IMR-90 (cell line): ENCODE results near the gene MARCHF9. TPM values are rescaled to one million over a fixed set of nuclear protein-coding genes. Genes with fewer than 3 reads are reported as not detected.

Experiments used
- ATAC-seq: fragments of 200-7000 bp; cut with Tn5 transposase; 2 replicates; pipeline ENCODE4 v1.9.1; 2020; ENCODE audit warnings: low read depth, mild to moderate bottlenecking, moderate library complexity
- BruUV-seq: library from RNA; stranded (reverse); fragments of 400-500 nt; replicated peaks from 2 replicates; lab custom pipeline; 2021; lab: Mats Ljungman, UMichigan
- CTCF ChIA-PET: fragments of 300-600 bp; formaldehyde crosslinking; extraction: SDS; loops from one replicate; lab custom pipeline; 2021; ENCODE audit warnings: antibody characterized with exemption; lab: Yijun Ruan, JAX
- POLR2A ChIA-PET: fragments of 300-600 bp; sonication (Branson Sonifier 250); formaldehyde crosslinking; loops from one replicate; lab custom pipeline; 2022; ENCODE audit warnings: antibody characterized with exemption; ENCODE audit not compliant: unreplicated experiment; lab: Charles Lee
- DNase-seq: peaks from one replicate; pipeline ENCODE4 v3.0.0; 2013
- H2AFZ ChIP-seq: replicated peaks from 2 replicates; pipeline ENCODE3; 2013; ENCODE audit warnings: low read length, mild to moderate bottlenecking; ENCODE audit not compliant: poor library complexity
- H2AK5ac ChIP-seq: 2 replicates; pipeline ENCODE4 v1.6.1; 2013; ENCODE audit warnings: low read depth, low read length, inconsistent platforms
- H2AK9ac ChIP-seq: replicated peaks from 2 replicates; pipeline ENCODE3; 2013; ENCODE audit warnings: mild to moderate bottlenecking, low read depth, low read length, moderate library complexity; ENCODE audit not compliant: poor library complexity
- H2BK120ac ChIP-seq: 2 replicates; pipeline ENCODE4 v1.6.1; 2013; ENCODE audit warnings: low read depth, low read length, inconsistent platforms
- H2BK15ac ChIP-seq: 3 replicates; pipeline ENCODE4 v1.6.1; 2013; ENCODE audit warnings: low read depth, low read length, inconsistent platforms
- H2BK20ac ChIP-seq: 2 replicates; pipeline ENCODE4 v1.6.1; 2013; ENCODE audit warnings: low read depth, mild to moderate bottlenecking, inconsistent platforms, low read length, moderate library complexity
- H2BK5ac ChIP-seq: 2 replicates; pipeline ENCODE4 v1.6.1; 2013; ENCODE audit warnings: mild to moderate bottlenecking, low read depth, low read length, inconsistent platforms; ENCODE audit not compliant: poor library complexity, severe bottlenecking
- H3K14ac ChIP-seq: replicated peaks from 2 replicates; pipeline ENCODE4 v1.6.1; 2013; ENCODE audit warnings: low read depth, low read length, inconsistent platforms
- H3K18ac ChIP-seq: 2 replicates; pipeline ENCODE4 v1.6.1; 2013; ENCODE audit warnings: low read depth, low read length, control low read depth
- H3K23ac ChIP-seq: 2 replicates; pipeline ENCODE4 v1.6.1; 2013; ENCODE audit warnings: low read depth, low read length, inconsistent platforms
- H3K27ac ChIP-seq: 2 replicates; pipeline ENCODE4 v1.5.1; 2013; ENCODE audit warnings: mild to moderate bottlenecking, control low read depth, low read length; ENCODE audit not compliant: insufficient read depth
- H3K27me3 ChIP-seq: 2 replicates; pipeline ENCODE4 v1.6.1; 2013; ENCODE audit warnings: low read length; ENCODE audit not compliant: control insufficient read depth, insufficient read depth
- H3K36me3 ChIP-seq: 2 replicates; pipeline ENCODE4 v1.6.1; 2013; ENCODE audit warnings: low read length, mixed read lengths; ENCODE audit not compliant: control insufficient read depth, insufficient read depth
- H3K4ac ChIP-seq: 2 replicates; pipeline ENCODE4 v1.6.1; 2013; ENCODE audit warnings: low read depth, low read length, inconsistent platforms
- H3K4me1 ChIP-seq: 2 replicates; pipeline ENCODE4 v1.6.1; 2013; ENCODE audit warnings: low read length, mixed read lengths; ENCODE audit not compliant: control insufficient read depth, insufficient read depth
- H3K4me2 ChIP-seq: 2 replicates; pipeline ENCODE4 v1.6.1; 2013; ENCODE audit warnings: low read depth, mild to moderate bottlenecking, control low read depth, low read length, moderate library complexity
- H3K4me3 ChIP-seq: 2 replicates; pipeline ENCODE4 v1.5.1; 2013; ENCODE audit warnings: low read depth, mild to moderate bottlenecking, control low read depth, low read length, moderate library complexity; ENCODE audit not compliant: insufficient read depth
- H3K56ac ChIP-seq: 2 replicates; pipeline ENCODE4 v1.6.1; 2013; ENCODE audit warnings: low read length, inconsistent platforms; ENCODE audit not compliant: insufficient read depth; ENCODE audit errors: extremely low read depth
- H3K79me1 ChIP-seq, 2 experiments: 2 replicates each; pipeline ENCODE4 v1.6.1; 2013; ENCODE audit warnings: low read length in 2 of 2, inconsistent platforms in 1 of 2, low read depth in 1 of 2
- H3K9ac ChIP-seq: 2 replicates; pipeline ENCODE4 v1.6.1; 2013; ENCODE audit warnings: low read depth, low read length, control low read depth
- H3K9me1 ChIP-seq: 2 replicates; pipeline ENCODE4 v1.6.1; 2013; ENCODE audit warnings: low read length, inconsistent platforms; ENCODE audit not compliant: insufficient read depth
- H3K9me3 ChIP-seq: 2 replicates; pipeline ENCODE4 v1.6.1; 2013; ENCODE audit warnings: low read length; ENCODE audit not compliant: control insufficient read depth, insufficient read depth
- H4K20me1 ChIP-seq: 2 replicates; pipeline ENCODE4 v1.6.1; 2013; ENCODE audit warnings: low read length, inconsistent platforms; ENCODE audit not compliant: insufficient read depth
- H4K5ac ChIP-seq: 2 replicates; pipeline ENCODE4 v1.6.1; 2013; ENCODE audit warnings: mild to moderate bottlenecking, low read depth, low read length, control low read depth
- H4K8ac ChIP-seq, 2 experiments: 2 replicates each; pipeline ENCODE4 v1.6.1; 2013; ENCODE audit warnings: low read depth in 2 of 2, low read length in 2 of 2, control low read depth in 1 of 2, inconsistent platforms in 1 of 2
- H4K91ac ChIP-seq: 2 replicates; pipeline ENCODE4 v1.6.1; 2013; ENCODE audit warnings: low read depth, low read length, inconsistent platforms; ENCODE audit not compliant: insufficient read depth
- BHLHE40 ChIP-seq: fragments of 150-350 bp; IDR thresholded peaks from 2 replicates; pipeline ENCODE4 v1.6.1; 2016; ENCODE audit warnings: mild to moderate bottlenecking, low read depth, low read length
- CEBPB ChIP-seq: IDR thresholded peaks from 2 replicates; pipeline ENCODE4 v1.6.1; 2012; ENCODE audit warnings: low read depth, low read length, improper control_type of control experiment
- CHD1 ChIP-seq: IDR thresholded peaks from 2 replicates; pipeline ENCODE4 v1.6.1; 2012; ENCODE audit warnings: low read depth, low read length, improper control_type of control experiment
- MAFK ChIP-seq: IDR thresholded peaks from 2 replicates; pipeline ENCODE4 v1.6.1; 2012; ENCODE audit warnings: low read depth, low read length, improper control_type of control experiment
- MXI1 ChIP-seq: IDR thresholded peaks from 2 replicates; pipeline ENCODE4 v1.6.1; 2012; ENCODE audit warnings: low read depth, mild to moderate bottlenecking, low read length, moderate library complexity, borderline replicate concordance
- NFE2L2 ChIP-seq: fragments of 150-350 bp; IDR thresholded peaks from 2 replicates; pipeline ENCODE4 v1.6.1; 2016; ENCODE audit warnings: low read depth, mild to moderate bottlenecking, low read length
- RAD21 ChIP-seq: IDR thresholded peaks from 2 replicates; pipeline ENCODE4 v1.6.1; 2012; ENCODE audit warnings: low read length, improper control_type of control experiment
- RCOR1 ChIP-seq: IDR thresholded peaks from 2 replicates; pipeline ENCODE4 v1.6.1; 2012; ENCODE audit warnings: mild to moderate bottlenecking, low read length, improper control_type of control experiment; ENCODE audit not compliant: insufficient replicate concordance
- USF2 ChIP-seq: fragments of 150-350 bp; IDR thresholded peaks from 2 replicates; pipeline ENCODE4 v1.6.1; 2017; ENCODE audit warnings: mild to moderate bottlenecking, antibody characterized with exemption, low read length, low read depth
- WGBS, 2 experiments: methylation state at CpG; one replicate each; pipeline versions ENCODE4 v1.1.5 to v1.1.7; 2013; ENCODE audit warnings: missing lambda C conversion rate in 2 of 2; ENCODE audit not compliant: insufficient read length in 1 of 2; ENCODE audit errors: extremely low coverage in 2 of 2; 5-methylcytosine and 5-hydroxymethylcytosine counted together
- dilution Hi-C: fragments of 300-500 bp; cut with HindIII; formaldehyde crosslinking; loops from one replicate; pipeline ENCODE4 v1.14.3; 2018; ENCODE audit warnings: low sequenced_read_pairs; ENCODE audit not compliant: unreplicated experiment
- in situ Hi-C: fragments of 300-500 bp; cut with MboI; formaldehyde crosslinking; loops from 3 replicates; pipeline ENCODE4 v1.14.3; 2019; ENCODE audit warnings: low sequenced_read_pairs, inconsistent platforms, mixed read lengths
- intact Hi-C: fragments of 100-400 bp; cut with micrococcal nuclease; formaldehyde crosslinking; loops from 2 replicates; pipeline ENCODE4 v1.10.0; 2022
- polyA plus RNA-seq, 3 experiments: library from polyadenylated mRNA; depleted of rRNA; stranded (reverse); fragments of >200 nt; gene quantifications; 2 replicates each; pipeline ENCODE4 v1.2.3, GENCODE V29; 2012; ENCODE audit warnings: low replicate concordance in 1 of 3
- total RNA-seq: library from RNA; depleted of rRNA; stranded (reverse); fragments of >200 nt; gene quantifications from 2 replicates; pipeline ENCODE4 v1.2.3, GENCODE V29; 2012

The MARCHF9 gene
- total and polyA plus RNA-seq, 2 of the 4 experiments (the other 2 are of a cell fraction): 1.1 to 5.4 TPM

- CTCF ChIA-PET: no interaction called here
- POLR2A ChIA-PET: interaction anchor here (0.6 kb wide), 1 partner anchor 1595 kb away, joined by 4 read pairs; no protein-coding TSS in a partner anchor
- WGBS, 2 experiments: no CpG with 5 or more reads among the region's 3 CpGs
These were observed 5.6 kb downstream of the MARCHF9 start for GRCh38 chr12:57760347-57760982.

More at GRCh38 chr12:57760347-57760982, 5.6 kb downstream of the MARCHF9 start:
- dilution Hi-C loops (no loop called here), in situ Hi-C loops (no loop called here), intact Hi-C loops (no loop called here)
- H3K27ac ChIP-seq: no peak overlapping the region
- no peak overlapping the region for H3K4ac ChIP-seq
- no peak overlapping the region for H3K4me2 ChIP-seq
- H2AK9ac ChIP-seq: no peak overlapping the region
- BruUV-seq: no TSS peak
- H3K18ac ChIP-seq: no peak overlapping the region
- no peak for TF ChIP-seq CHD1
- TF ChIP-seq CEBPB: no peak
- TF ChIP-seq RAD21: no peak
- no peak for TF ChIP-seq MXI1
- no peak for TF ChIP-seq MAFK
- TF ChIP-seq NFE2L2: no peak
- TF ChIP-seq RCOR1: no peak
- TF ChIP-seq USF2: no peak
- TF ChIP-seq BHLHE40: no peak
- no peak overlapping the region for H2BK120ac ChIP-seq
- H3K9me1 ChIP-seq: 0 out of 2 replicates have a peak, but pooled peaks cover 3% of the 10 kb centered on the region
- DNase-seq: no peak
- H4K20me1 ChIP-seq: no peaks in the 10 kb centered on the region; the same call in 1 of the 2 replicates
- no peak for ATAC-seq
- peaks cover 31% of the 10 kb centered on the region for H3K27me3 ChIP-seq
- H3K36me3 ChIP-seq: peaks cover 9% of the 10 kb centered on the region
- H2BK5ac ChIP-seq: no peak overlapping the region
- no peak overlapping the region for H2AK5ac ChIP-seq
- H3K4me1 ChIP-seq: peaks cover 2% of the 10 kb centered on the region; the same call in 1 of the 2 replicates
- H3K9ac ChIP-seq: no peak overlapping the region
- H3K4me3 ChIP-seq: no peak overlapping the region
- no peak overlapping the region for H2BK15ac ChIP-seq
- H4K91ac ChIP-seq: no peak overlapping the region
- no peaks in the 10 kb centered on the region for H3K79me1 ChIP-seq
- H2BK20ac ChIP-seq: no peak overlapping the region
- no peak overlapping the region for H3K56ac ChIP-seq
- no peak overlapping the region for H3K14ac ChIP-seq
- H3K23ac ChIP-seq: no peak overlapping the region
- no peak overlapping the region for H2AFZ ChIP-seq
- H3K9me3 ChIP-seq: peaks cover 2% of the 10 kb centered on the region; the same call in 1 of the 2 replicates
- H4K5ac ChIP-seq: no peak overlapping the region
- no peak overlapping the region for H4K8ac ChIP-seq
